Measurements from ENCODE around the gene EEF1AKMT1. TPM values are rescaled to one million over a fixed set of nuclear protein-coding genes. Genes with fewer than 3 reads are reported as not detected.

The EEF1AKMT1 gene
- total and polyA plus RNA-seq, 2 donors (not counting 1 experiment from before 2014, with no cell fraction given): 2.9 to 4.9 TPM

- TF ChIP-seq EZH2 (IDR thresholded peaks at IDR 0.05; ENCODE audit: borderline replicate concordance, insufficient read depth, low read depth, low read length, poor library complexity, severe bottlenecking): no peak
- no peak for TF ChIP-seq CTCF (IDR thresholded peaks at IDR 0.05)
- Histone ChIP-seq H2AFZ (ENCODE audit: insufficient read depth, low read depth, low read length, poor library complexity, severe bottlenecking) (no peak overlapping the region), H3K27ac (ENCODE audit: low read length in 2 of 2) (peak overlapping the region in 1 of 2 donors; percentile 63), H3K4me3 (ENCODE audit: control extremely low read depth in 1 of 5, extremely low read depth in 1 of 5, insufficient read depth in 1 of 5, low read depth in 2 of 5, low read length in 4 of 5) (no peak overlapping the region), H3K4me1 (ENCODE audit: control insufficient read depth in 2 of 2, insufficient read depth in 2 of 2, low read length in 2 of 2) (peaks cover 7 to 15% of the 10 kb centered on the region in 2 donors), H3K79me2 (ENCODE audit: control insufficient read depth, insufficient read depth, low read length) (no peaks in the 10 kb centered on the region), H3K4me2 (replicated peaks; ENCODE audit: low read depth, low read length, poor library complexity, severe bottlenecking) (no peak overlapping the region), H3K9ac (ENCODE audit: low read length) (no peak overlapping the region), H3K36me3 (replicated peaks in 1 of 2; ENCODE audit: control extremely low read depth in 1 of 2, control insufficient read depth in 1 of 2, extremely low read depth in 1 of 2, insufficient read depth in 2 of 2, low read length in 1 of 2) (peaks cover 3 to 37% of the 10 kb centered on the region in 2 experiments), H3K9me3 (ENCODE audit: control extremely low read depth in 1 of 3, control insufficient read depth in 2 of 3, insufficient read depth in 1 of 3, low read length in 2 of 3) (no peaks in the 10 kb centered on the region), H3K27me3 (replicated peaks in 1 of 4; ENCODE audit: control extremely low read depth in 1 of 4, control insufficient read depth in 3 of 4, insufficient read depth in 4 of 4, low read length in 3 of 4) (no peaks in the 10 kb centered on the region), H4K20me1 (ENCODE audit: control insufficient read depth, insufficient read depth, low read length, poor library complexity, severe bottlenecking) (no peaks in the 10 kb centered on the region)
- peak overlapping the region; percentile 16 for H3K4me3 Mint-ChIP-seq
- peaks cover 18% of the 10 kb centered on the region for H3K4me1 Mint-ChIP-seq
- POLR2A ChIA-PET: interaction anchor here (0.6 kb wide), 1 partner anchor 241 kb away, joined by 9 read pairs; no protein-coding TSS in a partner anchor
- DNase-seq (no peak), ATAC-seq (ENCODE audit: low read depth) (no peak)
- H3K9me3 Mint-ChIP-seq (ENCODE audit: insufficient read depth): no peaks in the 10 kb centered on the region
- CTCF ChIA-PET: no interaction called here
- no peaks in the 10 kb centered on the region for H3K27me3 Mint-ChIP-seq
- WGBS (ENCODE audit: insufficient coverage): 38% methylated on average over 3 of the region's 5 CpGs
- intact Hi-C loops (cut with micrococcal nuclease): no loop called here
- peak overlapping the region; percentile 53 for H3K27ac Mint-ChIP-seq
Measured at GRCh38 chr13:20796791-20797508, 23.2 kb upstream of the EEF1AKMT1 start.

GRCh38 chr13:20789665-20790064, 15.9 kb upstream of the EEF1AKMT1 start:
- H3K9me3 Mint-ChIP-seq (ENCODE audit: insufficient read depth): no peaks in the 10 kb centered on the region
- ATAC-seq (ENCODE audit: low read depth): no peak
- H3K27me3 Mint-ChIP-seq: no peaks in the 10 kb centered on the region
- ChIA-PET CTCF (no interaction called here), POLR2A (no interaction called here)
- no peak overlapping the region for H3K27ac ChIP-seq (ENCODE audit: low read length in 2 of 2)
- intact Hi-C loops (cut with micrococcal nuclease): no loop called here
- no peak overlapping the region for H2AFZ ChIP-seq (ENCODE audit: insufficient read depth, low read depth, low read length, poor library complexity, severe bottlenecking)
- no peak overlapping the region for H3K4me3 ChIP-seq (ENCODE audit: control extremely low read depth in 1 of 5, extremely low read depth in 1 of 5, insufficient read depth in 1 of 5, low read depth in 2 of 5, low read length in 4 of 5)
- H3K4me1 ChIP-seq (ENCODE audit: control insufficient read depth in 2 of 2, insufficient read depth in 2 of 2, low read length in 2 of 2): no peaks in the 10 kb centered on the region
- no peaks in the 10 kb centered on the region for H4K20me1 ChIP-seq (ENCODE audit: control insufficient read depth, insufficient read depth, low read length, poor library complexity, severe bottlenecking)
- H3K4me1 Mint-ChIP-seq: peaks cover 4% of the 10 kb centered on the region
- no peak for TF ChIP-seq CTCF (IDR thresholded peaks at IDR 0.05)
- no peak for TF ChIP-seq EZH2 (IDR thresholded peaks at IDR 0.05; ENCODE audit: borderline replicate concordance, insufficient read depth, low read depth, low read length, poor library complexity, severe bottlenecking)
- H3K4me2 ChIP-seq (replicated peaks; ENCODE audit: low read depth, low read length, poor library complexity, severe bottlenecking): no peak overlapping the region
- H3K27me3 ChIP-seq (replicated peaks in 1 of 4; ENCODE audit: control extremely low read depth in 1 of 4, control insufficient read depth in 3 of 4, insufficient read depth in 4 of 4, low read length in 3 of 4): no peaks in the 10 kb centered on the region
- H3K9ac ChIP-seq (ENCODE audit: low read length): no peak overlapping the region
- WGBS (ENCODE audit: insufficient coverage): 94% methylated on average over 5 of the region's 7 CpGs
- no peaks in the 10 kb centered on the region for H3K9me3 ChIP-seq (ENCODE audit: control extremely low read depth in 1 of 3, control insufficient read depth in 2 of 3, insufficient read depth in 1 of 3, low read length in 2 of 3)
- no peaks in the 10 kb centered on the region for H3K79me2 ChIP-seq (ENCODE audit: control insufficient read depth, insufficient read depth, low read length)
- no peak for DNase-seq
- H3K27ac Mint-ChIP-seq: peak overlapping the region; percentile 47
- peaks cover 5 to 35% of the 10 kb centered on the region in 2 experiments for H3K36me3 ChIP-seq (replicated peaks in 1 of 2; ENCODE audit: control extremely low read depth in 1 of 2, control insufficient read depth in 1 of 2, extremely low read depth in 1 of 2, insufficient read depth in 2 of 2, low read length in 1 of 2)
- H3K4me3 Mint-ChIP-seq: no peak overlapping the region

Measured in B cell (primary cell).